ENCODE data around the gene TPT1.

The TPT1 gene

GRCh38 chr13:45352031-45352430 is 11.0 kb upstream of the TPT1 start:
- H3K4me3 ChIP-seq (ENCODE audit: low read depth, low read length), result no peak overlapping the region
- no peaks in the 10 kb centered on the region for H3K9me3 ChIP-seq (ENCODE audit: control insufficient read depth, insufficient read depth, low read depth, low read length)
- no peak for TF ChIP-seq ZNF830 (tag by site-specific recombination; IDR thresholded peaks at IDR 0.05; ENCODE audit: low read depth)
- no peak for TF ChIP-seq KLF16 (tag by site-specific recombination; IDR thresholded peaks at IDR 0.05)
- no peak for TF ChIP-seq ZFP69B (tag by site-specific recombination; IDR thresholded peaks at IDR 0.05)
- TF ChIP-seq ZNF623 (tag by site-specific recombination; IDR thresholded peaks at IDR 0.05), result no peak
- TF ChIP-seq ZNF423 (tag by site-specific recombination; IDR thresholded peaks at IDR 0.05), result no peak
- no peak for TF ChIP-seq SP2 (tag by site-specific recombination; IDR thresholded peaks at IDR 0.05)
- TF ChIP-seq ZNF16 (tag by site-specific recombination; IDR thresholded peaks at IDR 0.05; ENCODE audit: low read depth), result no peak
- TF ChIP-seq ZNF214 (tag by site-specific recombination; IDR thresholded peaks at IDR 0.05; ENCODE audit: borderline replicate concordance), result no peak
- TF ChIP-seq ZNF645 (tag by site-specific recombination; IDR thresholded peaks at IDR 0.05), result no peak
- TF ChIP-seq ZBTB17 (tag by site-specific recombination; IDR thresholded peaks at IDR 0.05), result no peak
- TF ChIP-seq, protein P1, sequence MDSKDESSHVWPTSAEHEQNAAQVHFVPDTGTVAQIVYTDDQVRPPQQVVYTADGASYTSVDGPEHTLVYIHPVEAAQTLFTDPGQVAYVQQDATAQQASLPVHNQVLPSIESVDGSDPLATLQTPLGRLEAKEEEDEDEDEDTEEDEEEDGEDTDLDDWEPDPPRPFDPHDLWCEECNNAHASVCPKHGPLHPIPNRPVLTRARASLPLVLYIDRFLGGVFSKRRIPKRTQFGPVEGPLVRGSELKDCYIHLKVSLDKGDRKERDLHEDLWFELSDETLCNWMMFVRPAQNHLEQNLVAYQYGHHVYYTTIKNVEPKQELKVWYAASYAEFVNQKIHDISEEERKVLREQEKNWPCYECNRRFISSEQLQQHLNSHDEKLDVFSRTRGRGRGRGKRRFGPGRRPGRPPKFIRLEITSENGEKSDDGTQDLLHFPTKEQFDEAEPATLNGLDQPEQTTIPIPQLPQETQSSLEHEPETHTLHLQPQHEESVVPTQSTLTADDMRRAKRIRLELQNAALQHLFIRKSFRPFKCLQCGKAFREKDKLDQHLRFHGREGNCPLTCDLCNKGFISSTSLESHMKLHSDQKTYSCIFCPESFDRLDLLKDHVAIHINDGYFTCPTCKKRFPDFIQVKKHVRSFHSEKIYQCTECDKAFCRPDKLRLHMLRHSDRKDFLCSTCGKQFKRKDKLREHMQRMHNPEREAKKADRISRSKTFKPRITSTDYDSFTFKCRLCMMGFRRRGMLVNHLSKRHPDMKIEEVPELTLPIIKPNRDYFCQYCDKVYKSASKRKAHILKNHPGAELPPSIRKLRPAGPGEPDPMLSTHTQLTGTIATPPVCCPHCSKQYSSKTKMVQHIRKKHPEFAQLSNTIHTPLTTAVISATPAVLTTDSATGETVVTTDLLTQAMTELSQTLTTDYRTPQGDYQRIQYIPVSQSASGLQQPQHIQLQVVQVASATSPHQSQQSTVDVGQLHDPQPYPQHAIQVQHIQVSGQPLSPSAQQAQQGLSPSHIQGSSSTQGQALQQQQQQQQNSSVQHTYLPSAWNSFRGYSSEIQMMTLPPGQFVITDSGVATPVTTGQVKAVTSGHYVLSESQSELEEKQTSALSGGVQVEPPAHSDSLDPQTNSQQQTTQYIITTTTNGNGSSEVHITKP (tag by site-specific recombination; IDR thresholded peaks at IDR 0.05), result no peak
- no peak for TF ChIP-seq ZSCAN18 (tag by site-specific recombination; IDR thresholded peaks at IDR 0.05)
- TF ChIP-seq ZNF600 (tag by site-specific recombination; IDR thresholded peaks at IDR 0.05), result no peak
- TF ChIP-seq, protein P2, sequence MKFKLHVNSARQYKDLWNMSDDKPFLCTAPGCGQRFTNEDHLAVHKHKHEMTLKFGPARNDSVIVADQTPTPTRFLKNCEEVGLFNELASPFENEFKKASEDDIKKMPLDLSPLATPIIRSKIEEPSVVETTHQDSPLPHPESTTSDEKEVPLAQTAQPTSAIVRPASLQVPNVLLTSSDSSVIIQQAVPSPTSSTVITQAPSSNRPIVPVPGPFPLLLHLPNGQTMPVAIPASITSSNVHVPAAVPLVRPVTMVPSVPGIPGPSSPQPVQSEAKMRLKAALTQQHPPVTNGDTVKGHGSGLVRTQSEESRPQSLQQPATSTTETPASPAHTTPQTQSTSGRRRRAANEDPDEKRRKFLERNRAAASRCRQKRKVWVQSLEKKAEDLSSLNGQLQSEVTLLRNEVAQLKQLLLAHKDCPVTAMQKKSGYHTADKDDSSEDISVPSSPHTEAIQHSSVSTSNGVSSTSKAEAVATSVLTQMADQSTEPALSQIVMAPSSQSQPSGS (tag by site-specific recombination; IDR thresholded peaks at IDR 0.05; ENCODE audit: low read depth), result no peak
- no peak for TF ChIP-seq ZNF626 (tag by site-specific recombination; IDR thresholded peaks at IDR 0.05)
- TF ChIP-seq, protein P3, sequence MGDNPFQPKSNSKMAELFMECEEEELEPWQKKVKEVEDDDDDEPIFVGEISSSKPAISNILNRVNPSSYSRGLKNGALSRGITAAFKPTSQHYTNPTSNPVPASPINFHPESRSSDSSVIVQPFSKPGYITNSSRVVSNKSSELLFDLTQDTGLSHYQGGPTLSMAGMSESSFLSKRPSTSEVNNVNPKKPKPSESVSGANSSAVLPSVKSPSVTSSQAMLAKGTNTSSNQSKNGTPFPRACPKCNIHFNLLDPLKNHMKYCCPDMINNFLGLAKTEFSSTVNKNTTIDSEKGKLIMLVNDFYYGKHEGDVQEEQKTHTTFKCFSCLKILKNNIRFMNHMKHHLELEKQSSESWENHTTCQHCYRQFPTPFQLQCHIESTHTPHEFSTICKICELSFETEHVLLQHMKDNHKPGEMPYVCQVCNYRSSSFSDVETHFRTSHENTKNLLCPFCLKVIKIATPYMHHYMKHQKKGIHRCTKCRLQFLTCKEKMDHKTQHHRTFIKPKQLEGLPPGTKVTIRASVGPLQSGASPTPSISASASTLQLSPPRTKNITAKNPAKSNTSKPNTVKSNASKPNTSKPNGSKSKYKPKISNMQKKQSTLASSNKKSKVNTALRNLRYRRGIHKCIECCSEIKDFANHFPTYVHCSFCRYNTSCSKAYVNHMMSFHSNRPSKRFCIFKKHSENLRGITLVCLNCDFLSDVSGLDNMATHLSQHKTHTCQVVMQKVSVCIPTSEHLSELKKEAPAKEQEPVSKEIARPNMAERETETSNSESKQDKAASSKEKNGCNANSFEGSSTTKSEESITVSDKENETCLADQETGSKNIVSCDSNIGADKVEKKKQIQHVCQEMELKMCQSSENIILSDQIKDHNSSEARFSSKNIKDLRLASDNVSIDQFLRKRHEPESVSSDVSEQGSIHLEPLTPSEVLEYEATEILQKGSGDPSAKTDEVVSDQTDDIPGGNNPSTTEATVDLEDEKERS (tag by site-specific recombination; IDR thresholded peaks at IDR 0.05), result no peak
- no peak for TF ChIP-seq ZSCAN4 (tag by site-specific recombination; IDR thresholded peaks at IDR 0.05)
- no peak for TF ChIP-seq ZNF292 (tag by site-specific recombination; IDR thresholded peaks at IDR 0.05; ENCODE audit: borderline replicate concordance, low read depth)
- H3K36me3 ChIP-seq (ENCODE audit: control insufficient read depth in 2 of 2, insufficient read depth in 1 of 2, low read length in 2 of 2), result peaks cover 0 to 15% of the 10 kb centered on the region in 2 experiments; a peak in 2 of 3 replicates
- ChIA-PET POLR2A (interaction anchor here (1.0 kb wide), 1 partner anchor 99 kb away, joined by 5 read pairs; no protein-coding TSS in a partner anchor), CTCF (interaction anchor here (0.6 to 0.7 kb wide), 2 partner anchors 12 to 19 kb away, joined by 3 to 4 read pairs; no protein-coding TSS in a partner anchor)
- H3K4me1 ChIP-seq (ENCODE audit: control insufficient read depth, insufficient read depth, low read length), result no peaks in the 10 kb centered on the region
- H3K27ac ChIP-seq (ENCODE audit: extremely low read depth, low read depth, low read length), result no peak overlapping the region
